GM18517 (cell line): ENCODE measurements around the gene HUNK.
"Not testable (repeated sequence)": the region's sequence is repeated elsewhere in the genome, so short reads cannot be mapped to it uniquely, and the experiment has no call there.

Source experiments
- ATAC-seq: cut with Tn5 transposase; IDR thresholded peaks from one replicate; pipeline ENCODE4 v1.9.1; 2021; ENCODE audit warnings: mild to moderate bottlenecking, moderate library complexity; ENCODE audit not compliant: unreplicated experiment

Gene HUNK

GRCh38 chr21:31992391-31992790 lies 119.6 kb downstream of the HUNK start:
- ATAC-seq: no peak

DNA sequence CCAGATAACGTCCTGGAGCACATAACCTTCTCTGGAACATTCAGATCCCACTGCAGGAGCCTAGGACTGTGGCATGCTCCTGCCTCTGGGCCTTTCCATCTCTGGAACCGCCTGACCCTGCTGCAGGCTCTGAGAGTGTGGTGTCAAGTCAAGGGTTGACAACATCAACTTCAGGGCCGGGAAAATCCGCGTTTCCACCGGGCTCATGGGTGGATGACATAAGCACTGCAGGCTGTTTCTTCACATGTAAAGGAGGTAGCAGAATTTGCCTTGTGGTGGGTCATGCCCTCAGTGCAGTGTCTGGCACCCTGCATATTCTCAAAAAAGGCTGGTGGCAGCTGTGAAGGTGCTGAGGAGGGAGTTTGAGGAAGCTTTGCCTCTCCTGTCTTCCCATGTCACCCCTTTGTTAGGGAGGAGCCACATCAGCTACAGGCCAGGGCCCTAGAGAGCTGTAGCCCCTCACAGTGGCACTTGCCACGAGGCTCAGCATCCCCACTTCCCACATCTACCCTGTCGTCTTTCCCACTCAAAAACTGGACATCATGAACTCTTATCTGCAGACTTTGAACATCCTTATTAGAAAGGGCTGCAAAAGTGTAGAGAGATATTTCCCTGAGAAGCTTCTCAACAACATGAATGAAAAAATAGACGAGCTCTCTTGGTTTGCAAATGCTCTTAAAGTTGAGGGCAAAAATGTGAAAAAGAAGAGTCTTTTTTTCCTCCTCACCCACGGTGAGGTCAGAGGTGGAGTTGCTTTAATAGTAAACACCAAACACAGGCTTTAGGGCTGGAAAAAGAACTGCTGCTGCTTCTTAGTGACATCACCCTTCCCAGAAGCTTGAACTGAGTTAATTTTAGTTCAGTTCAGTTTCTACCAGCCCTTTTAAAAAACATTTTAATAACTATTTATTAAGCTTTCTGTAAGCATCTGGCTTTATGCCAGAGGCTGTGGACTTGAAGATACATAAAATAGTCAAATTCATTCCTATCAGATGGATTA lies 121.3 kb downstream of the HUNK start:
- ATAC-seq: no peak

DNA sequence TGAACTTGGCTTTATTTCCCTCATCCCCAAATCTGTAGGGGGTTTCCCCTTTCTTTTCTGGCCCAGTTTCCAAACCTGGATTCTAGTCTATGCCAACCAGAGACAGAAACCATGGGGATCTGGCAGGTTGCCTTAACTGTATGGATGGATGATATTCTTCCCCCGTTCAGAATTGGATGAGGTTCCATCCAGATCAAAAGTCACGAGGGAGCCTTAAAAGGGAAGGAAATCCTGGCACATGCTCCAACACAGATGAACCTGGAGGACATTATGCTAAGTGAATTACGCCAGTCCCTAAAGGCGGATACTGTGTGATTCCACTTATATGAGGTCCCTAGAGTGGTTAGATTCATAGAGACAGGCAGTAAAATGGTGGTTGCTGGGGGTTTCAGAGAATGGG lies 124.4 kb downstream of the HUNK start:
- ATAC-seq: no peak

GRCh38 chr21:31999810-32000468 lies 127.1 kb downstream of the HUNK start:
- ATAC-seq: no peak

- ATAC-seq: no peak
Observed at GRCh38 chr21:32001390-32001789, 128.6 kb downstream of the HUNK start.

GRCh38 chr21:32003411-32003810 lies 130.6 kb downstream of the HUNK start:
- no peak for ATAC-seq

- ATAC-seq: no peak
Observed at GRCh38 chr21:32004291-32004690, 131.5 kb downstream of the HUNK start.

- ATAC-seq: no peak
Observed at GRCh38 chr21:32007456-32007855, 134.6 kb downstream of the HUNK start.

DNA sequence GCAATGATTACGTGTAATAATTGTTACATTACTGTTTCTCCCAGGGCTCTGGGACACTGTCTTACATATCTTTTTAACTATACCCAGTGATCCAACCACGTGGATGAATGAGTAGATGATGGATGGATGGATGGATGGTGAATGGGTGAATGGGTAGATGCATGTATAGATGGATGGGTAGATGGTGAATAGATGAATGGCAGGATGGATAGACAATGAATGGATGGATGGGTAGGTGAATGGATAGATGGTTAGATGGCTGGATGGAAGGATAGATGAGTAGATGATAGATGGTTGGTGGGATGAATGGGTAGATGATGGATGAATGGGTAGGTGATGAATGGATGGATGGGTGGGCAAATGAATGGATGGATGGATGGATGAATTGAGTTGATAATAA lies 135.9 kb downstream of the HUNK start:
- ATAC-seq: no peak

GRCh38 chr21:32009263-32009662 lies 136.4 kb downstream of the HUNK start:
- no peak for ATAC-seq

DNA sequence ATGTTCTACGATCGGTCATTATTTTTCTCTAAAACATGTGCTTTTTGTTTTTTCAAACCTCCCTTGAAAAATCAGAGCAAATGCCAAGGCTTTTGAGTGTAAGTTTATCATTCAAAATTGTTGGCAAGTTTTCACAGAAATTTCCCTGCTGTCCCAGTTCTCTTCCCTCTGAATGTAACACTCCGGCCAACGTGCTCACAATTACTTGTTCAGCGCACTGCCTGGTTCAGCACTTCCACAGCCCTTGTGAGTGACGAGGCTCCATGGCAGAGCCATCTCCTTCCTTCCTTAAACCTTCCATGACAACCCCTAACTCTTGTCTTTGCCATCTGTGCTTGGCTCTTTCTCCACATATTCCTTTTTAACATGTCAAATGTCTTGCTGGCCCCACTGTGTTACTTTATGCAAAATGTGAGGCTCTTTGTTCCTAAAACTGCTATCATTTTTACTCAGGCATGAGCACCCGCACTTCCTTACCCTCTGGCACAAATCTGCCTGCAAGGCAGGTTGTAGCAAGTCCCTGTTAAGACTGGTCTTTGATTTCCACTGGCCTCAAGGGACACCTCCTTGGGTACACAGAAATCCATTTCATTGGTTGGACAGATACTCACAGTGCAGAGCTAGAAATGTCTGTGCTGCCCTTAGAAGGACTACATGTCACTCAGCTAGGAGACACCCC lies 142.8 kb downstream of the HUNK start:
- no peak for ATAC-seq

- no peak for ATAC-seq
Observed at GRCh38 chr21:32018381-32018780, 145.6 kb downstream of the HUNK start.

GRCh38 chr21:32020564-32020963 lies 147.7 kb downstream of the HUNK start:
- no peak for ATAC-seq

DNA sequence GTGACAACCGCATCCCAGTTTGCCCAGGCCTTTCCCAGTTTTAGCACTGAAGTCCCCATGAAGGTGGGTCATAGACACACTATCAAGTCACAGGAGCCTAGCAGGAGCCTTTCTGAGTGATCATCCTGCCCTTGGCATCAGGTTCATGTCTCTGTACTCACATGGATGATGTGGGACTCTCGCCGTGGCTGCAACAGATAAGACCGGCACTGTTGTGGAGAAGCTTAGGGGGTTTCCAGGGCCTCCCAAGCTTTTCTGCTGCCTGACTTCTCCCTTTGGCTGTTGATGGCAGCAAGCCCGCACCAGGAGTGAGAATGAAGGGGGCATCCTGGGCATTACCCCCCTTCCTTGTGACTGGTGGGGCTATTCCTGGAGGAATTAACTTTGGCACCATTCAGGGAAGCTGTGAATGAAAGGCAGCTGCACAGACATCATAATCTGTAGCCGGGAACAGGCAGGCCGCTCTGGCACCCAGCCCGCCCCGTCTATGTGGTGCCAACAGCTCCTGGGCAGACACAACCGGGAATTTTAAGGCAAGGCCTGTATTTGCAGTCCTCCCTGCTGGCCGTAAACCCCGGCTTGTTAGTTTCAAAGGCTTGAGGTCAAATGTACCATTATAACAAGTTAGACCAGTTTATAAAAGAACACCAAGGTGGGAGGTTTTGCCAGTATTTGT lies 148.6 kb downstream of the HUNK start:
- ATAC-seq: no peak

DNA sequence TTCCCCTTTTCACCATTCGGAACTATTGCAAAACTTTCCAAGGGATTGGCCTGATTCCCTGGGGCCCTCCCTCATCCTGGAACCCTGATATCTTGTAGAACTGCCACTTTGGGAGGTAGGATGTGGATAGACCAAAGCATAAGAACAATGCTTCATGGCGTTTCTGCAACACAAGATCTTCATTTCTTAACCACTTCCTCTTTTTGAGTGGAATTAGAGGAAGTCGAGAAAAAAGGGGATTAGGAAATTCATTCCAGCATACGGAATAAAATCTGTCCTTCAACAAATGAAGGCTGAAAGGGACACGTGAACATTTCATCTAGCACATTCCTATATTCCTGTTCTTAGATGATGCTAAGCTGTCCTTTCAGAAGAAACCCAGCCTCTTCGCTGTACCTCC lies 149.3 kb downstream of the HUNK start:
- no peak for ATAC-seq

GRCh38 chr21:32030146-32030652 lies 157.4 kb downstream of the HUNK start:
- ATAC-seq: no peak

DNA sequence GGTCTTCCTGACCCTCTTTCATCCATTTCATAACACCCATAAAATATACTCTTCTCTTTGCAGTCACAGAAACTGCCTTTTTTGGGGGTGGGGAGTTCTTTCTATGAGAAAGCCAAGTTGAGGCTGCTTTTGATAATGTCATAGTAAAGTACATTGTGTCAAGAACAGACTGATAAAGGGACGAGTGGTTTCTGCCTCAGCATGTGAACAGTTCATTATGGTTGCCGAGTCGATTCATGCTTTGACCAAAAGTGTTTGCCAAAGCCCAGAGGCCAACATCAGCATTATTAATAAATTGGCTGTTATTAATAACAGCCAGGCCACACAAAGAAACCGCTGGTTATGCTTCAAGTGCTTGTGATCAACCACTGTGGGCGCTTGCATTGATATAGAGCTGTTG lies 162.0 kb downstream of the HUNK start:
- no peak for ATAC-seq

GRCh38 chr21:32035617-32036016 lies 162.8 kb downstream of the HUNK start:
- ATAC-seq: no peak

DNA sequence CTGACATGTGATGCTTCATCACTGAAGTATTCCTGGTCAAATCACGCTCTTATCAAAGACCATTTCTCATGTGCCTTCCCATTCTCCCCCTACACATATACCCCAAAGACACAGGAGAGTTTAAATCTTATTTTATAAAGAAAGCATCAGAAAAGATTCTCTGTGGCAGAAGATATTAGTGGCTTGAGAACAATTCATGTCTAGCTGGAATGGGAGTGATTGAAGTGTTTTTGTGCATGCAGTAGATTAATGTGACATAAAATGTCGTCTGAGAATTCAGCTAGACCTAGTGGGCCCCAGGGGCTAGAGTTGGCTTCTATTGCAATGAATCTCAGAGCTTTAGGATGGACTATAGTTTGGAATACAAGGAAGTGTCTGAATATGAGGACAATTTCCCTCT lies 163.9 kb downstream of the HUNK start:
- no peak for ATAC-seq

GRCh38 chr21:32038751-32039150 lies 165.9 kb downstream of the HUNK start:
- ATAC-seq: not testable (repeated sequence)

DNA sequence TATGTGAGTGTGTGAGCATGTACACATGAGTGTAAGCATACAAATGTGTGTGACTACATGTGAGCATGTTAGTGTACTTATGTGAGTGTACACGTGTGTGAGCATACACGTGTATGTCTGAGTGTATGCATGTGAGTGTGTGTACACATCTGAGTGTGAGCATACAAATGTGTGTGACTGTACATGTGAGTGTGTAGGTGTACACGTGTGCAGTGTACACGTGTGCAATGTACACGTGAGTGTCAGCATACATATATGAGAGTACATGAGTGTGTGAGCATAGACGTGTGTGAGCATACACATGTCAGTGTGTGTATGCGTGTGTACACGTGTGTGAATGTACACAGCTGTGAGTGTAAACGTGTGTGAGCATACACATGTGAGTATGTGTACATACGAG lies 170.6 kb downstream of the HUNK start:
- ATAC-seq: no peak
